IgD-negative memory B cell (primary cell): Measurements from ENCODE around the gene SYCP3. TPM values are rescaled to one million over a fixed set of nuclear protein-coding genes. Genes with fewer than 3 reads are reported as not detected.

Experiments used
- H3K27ac Mint-ChIP-seq, 3 donors: one replicate each; pipeline ENCODE4 v1.8.0; 2020 to 2022; ENCODE audit warnings: mild to moderate bottlenecking in 3 of 3, mixed read lengths in 3 of 3, moderate library complexity in 1 of 3
- H3K27me3 Mint-ChIP-seq: one replicate; pipeline ENCODE4 v1.8.0; 2021; ENCODE audit warnings: mixed read lengths
- H3K36me3 Mint-ChIP-seq: one replicate; pipeline ENCODE4 v1.8.0; 2020; ENCODE audit warnings: mild to moderate bottlenecking, mixed read lengths
- H3K4me1 Mint-ChIP-seq, 3 donors: one replicate each; pipeline ENCODE4 v1.8.0; 2020 to 2022; ENCODE audit warnings: mixed read lengths in 3 of 3, mild to moderate bottlenecking in 1 of 3
- H3K4me3 Mint-ChIP-seq, 4 donors: one replicate each; pipeline ENCODE4 v1.8.0; 2020 to 2022; ENCODE audit warnings: mild to moderate bottlenecking in 4 of 4, mixed read lengths in 4 of 4, moderate library complexity in 3 of 4
- H3K9me3 Mint-ChIP-seq, 3 donors: one replicate each; pipeline ENCODE4 v1.8.0; 2020 to 2021; ENCODE audit warnings: mixed read lengths in 3 of 3, mild to moderate bottlenecking in 1 of 3
- polyA plus RNA-seq: library from polyadenylated mRNA; unstranded; fragments of 300-500 nt; fragmentation: Illumina TruSeq; gene quantifications from one replicate; pipeline ENCODE4 v1.2.3, GENCODE V29; 2021

Gene SYCP3
- polyA plus RNA-seq: 0.33 TPM

- peak within 1 kb of the TSS in 2 of 3 donors; percentile 42 to 96 for H3K27ac Mint-ChIP-seq
- peaks cover 3% of the 10 kb centered on the region for H3K36me3 Mint-ChIP-seq
Measured at GRCh38 chr12:101738920-101739665, at the start of gene SYCP3. TSS of gene SYCP3 (minus strand) at chr12:101739462. CDS start at chr12:101737935, 1,527 bp downstream.

GRCh38 chr12:101785671-101786070 lies 46.4 kb upstream of the SYCP3 start:
- Mint-ChIP-seq H3K4me1 (peaks cover 1 to 3% (median 3%) of the 10 kb centered on the region in 3 donors), H3K27me3 (no peaks in the 10 kb centered on the region), H3K36me3 (peaks cover 6% of the 10 kb centered on the region), H3K9me3 (no peaks in the 10 kb centered on the region), H3K27ac (no peak overlapping the region), H3K4me3 (no peak overlapping the region)

More at GRCh38 chr12:101738920-101739665, at the start of gene SYCP3:
- Mint-ChIP-seq H3K4me1 (peaks cover 19 to 32% (median 28%) of the 10 kb centered on the region in 3 donors), H3K27me3 (peaks cover 1% of the 10 kb centered on the region), H3K4me3 (no peak within 1 kb of the TSS), H3K9me3 (no peaks in the 10 kb centered on the region)

GRCh38 chr12:101784376-101784775 lies 45.1 kb upstream of the SYCP3 start:
- Mint-ChIP-seq H3K4me3 (no peak overlapping the region), H3K27ac (peak overlapping the region in 1 of 3 donors; percentile 51), H3K9me3 (no peaks in the 10 kb centered on the region)

GRCh38 chr12:101783838-101784237 lies 44.6 kb upstream of the SYCP3 start:
- peaks cover 6 to 9% (median 8%) of the 10 kb centered on the region in 3 donors for H3K4me1 Mint-ChIP-seq
- peak overlapping the region in 1 of 3 donors; percentile 51 for H3K27ac Mint-ChIP-seq

More at GRCh38 chr12:101784376-101784775, 45.1 kb upstream of the SYCP3 start:
- peaks cover 6 to 8% (median 6%) of the 10 kb centered on the region in 3 donors for H3K4me1 Mint-ChIP-seq
- H3K36me3 Mint-ChIP-seq: peaks cover 6% of the 10 kb centered on the region
- no peaks in the 10 kb centered on the region for H3K27me3 Mint-ChIP-seq

GRCh38 chr12:101783150-101783549 lies 43.9 kb upstream of the SYCP3 start:
- H3K27ac Mint-ChIP-seq: no peak overlapping the region
- H3K4me3 Mint-ChIP-seq: no peak overlapping the region
- H3K36me3 Mint-ChIP-seq: peaks cover 12% of the 10 kb centered on the region

More at GRCh38 chr12:101783838-101784237, 44.6 kb upstream of the SYCP3 start:
- Mint-ChIP-seq H3K27me3 (no peaks in the 10 kb centered on the region), H3K9me3 (no peaks in the 10 kb centered on the region), H3K4me3 (no peak overlapping the region), H3K36me3 (peaks cover 8% of the 10 kb centered on the region)

GRCh38 chr12:101782273-101782731 lies 43.0 kb upstream of the SYCP3 start:
- H3K4me3 Mint-ChIP-seq: no peak overlapping the region
- peaks cover 6 to 9% (median 8%) of the 10 kb centered on the region in 3 donors for H3K4me1 Mint-ChIP-seq
- H3K27me3 Mint-ChIP-seq: no peaks in the 10 kb centered on the region
- H3K9me3 Mint-ChIP-seq: no peaks in the 10 kb centered on the region
- H3K36me3 Mint-ChIP-seq: peaks cover 13% of the 10 kb centered on the region
- no peak overlapping the region for H3K27ac Mint-ChIP-seq

More at GRCh38 chr12:101783150-101783549, 43.9 kb upstream of the SYCP3 start:
- peaks cover 6 to 9% (median 8%) of the 10 kb centered on the region in 3 donors for H3K4me1 Mint-ChIP-seq
- no peaks in the 10 kb centered on the region for H3K9me3 Mint-ChIP-seq
- H3K27me3 Mint-ChIP-seq: no peaks in the 10 kb centered on the region

- Mint-ChIP-seq H3K9me3 (no peaks in the 10 kb centered on the region), H3K27me3 (no peaks in the 10 kb centered on the region), H3K36me3 (peaks cover 17% of the 10 kb centered on the region), H3K4me1 (peaks cover 6 to 9% (median 8%) of the 10 kb centered on the region in 3 donors), H3K27ac (peak overlapping the region in 1 of 3 donors; percentile 33), H3K4me3 (no peak overlapping the region)
Measured at GRCh38 chr12:101781834-101782233, 42.6 kb upstream of the SYCP3 start.

- Mint-ChIP-seq H3K27ac (peak overlapping the region in 1 of 3 donors; percentile 17), H3K4me1 (peaks cover 6 to 9% (median 8%) of the 10 kb centered on the region in 3 donors), H3K4me3 (no peak overlapping the region), H3K9me3 (no peaks in the 10 kb centered on the region), H3K27me3 (no peaks in the 10 kb centered on the region), H3K36me3 (peaks cover 17% of the 10 kb centered on the region)
Measured at GRCh38 chr12:101780599-101780998, 41.3 kb upstream of the SYCP3 start.

DNA sequence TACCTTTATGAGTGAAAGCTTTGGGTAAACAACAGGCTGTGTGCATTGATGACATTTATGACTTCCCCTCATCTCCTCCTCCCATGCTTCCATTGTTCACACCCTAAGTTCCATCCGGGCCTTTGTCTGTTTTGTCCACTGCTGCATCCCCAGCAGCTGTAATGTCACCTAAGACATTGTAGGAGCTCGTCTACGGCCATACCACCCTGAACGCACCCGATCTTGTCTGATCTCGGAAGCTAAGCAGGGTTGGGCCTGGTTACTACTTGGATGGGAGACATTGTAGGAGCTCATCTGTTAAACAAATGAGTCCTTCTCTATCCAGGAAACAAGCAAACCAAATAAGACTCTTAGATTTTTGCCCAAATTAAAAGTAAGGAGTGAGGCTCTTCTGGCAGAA lies 40.4 kb upstream of the SYCP3 start:
- Mint-ChIP-seq H3K9me3 (no peaks in the 10 kb centered on the region), H3K27ac (no peak overlapping the region)

GRCh38 chr12:101779200-101779599 lies 39.9 kb upstream of the SYCP3 start:
- H3K4me3 Mint-ChIP-seq: no peak overlapping the region
- no peaks in the 10 kb centered on the region for H3K9me3 Mint-ChIP-seq
- H3K4me1 Mint-ChIP-seq: peaks cover 6 to 9% (median 8%) of the 10 kb centered on the region in 3 donors
- H3K27me3 Mint-ChIP-seq: no peaks in the 10 kb centered on the region
- no peak overlapping the region for H3K27ac Mint-ChIP-seq
- H3K36me3 Mint-ChIP-seq: peaks cover 13% of the 10 kb centered on the region

More for the DNA sequence above, 40.4 kb upstream of the SYCP3 start:
- no peaks in the 10 kb centered on the region for H3K27me3 Mint-ChIP-seq
- H3K4me3 Mint-ChIP-seq: no peak overlapping the region
- peaks cover 13% of the 10 kb centered on the region for H3K36me3 Mint-ChIP-seq
- H3K4me1 Mint-ChIP-seq: peaks cover 6 to 9% (median 8%) of the 10 kb centered on the region in 3 donors

DNA sequence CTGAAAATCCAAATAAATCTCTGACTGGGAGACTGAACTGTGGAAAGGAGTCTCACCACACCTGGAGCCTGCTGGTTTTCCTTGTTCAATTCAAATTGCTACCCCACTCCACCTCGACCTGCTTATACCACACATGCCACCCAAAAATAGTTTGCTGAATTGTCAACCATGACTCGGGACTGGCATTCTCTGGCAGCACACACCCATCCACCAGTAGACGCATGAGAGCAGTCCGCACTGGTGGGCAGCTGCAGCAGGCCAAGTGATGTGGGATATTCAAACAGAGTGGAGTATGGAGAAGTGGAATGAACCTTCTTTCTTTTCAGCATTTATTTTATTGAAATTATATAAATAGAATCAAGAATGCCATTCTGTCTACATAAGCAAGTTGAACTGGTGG lies 38.7 kb upstream of the SYCP3 start:
- Mint-ChIP-seq H3K9me3 (no peaks in the 10 kb centered on the region), H3K27me3 (no peaks in the 10 kb centered on the region), H3K4me1 (peaks cover 8 to 9% (median 9%) of the 10 kb centered on the region in 3 donors), H3K4me3 (no peak overlapping the region), H3K27ac (peak overlapping the region in 1 of 3 donors; percentile 34), H3K36me3 (peaks cover 13% of the 10 kb centered on the region)

DNA sequence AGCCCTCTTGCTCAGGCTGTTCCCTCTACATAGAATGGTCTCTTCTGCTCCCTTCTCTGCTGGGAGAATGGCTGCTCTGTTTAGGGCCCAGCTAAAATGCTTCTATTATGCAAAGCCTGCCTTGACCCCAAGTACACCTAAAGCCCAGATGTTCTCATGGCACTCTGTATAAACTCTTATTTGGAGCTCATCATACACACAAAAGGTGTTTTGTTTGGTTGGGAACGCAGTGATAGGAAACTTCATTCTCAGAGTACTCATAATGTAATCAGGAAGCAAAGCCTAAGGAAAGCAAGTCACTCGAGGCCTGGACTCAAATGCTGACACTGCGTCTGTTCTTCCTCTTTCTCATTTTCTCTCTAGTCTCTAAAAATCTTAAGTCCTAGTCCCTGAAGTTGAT lies 38.2 kb upstream of the SYCP3 start:
- peaks cover 8 to 9% (median 9%) of the 10 kb centered on the region in 3 donors for H3K4me1 Mint-ChIP-seq

GRCh38 chr12:101775816-101776215 lies 36.6 kb upstream of the SYCP3 start:
- H3K36me3 Mint-ChIP-seq: peaks cover 18% of the 10 kb centered on the region
- H3K4me1 Mint-ChIP-seq: peaks cover 6 to 9% (median 7%) of the 10 kb centered on the region in 3 donors
- no peaks in the 10 kb centered on the region for H3K27me3 Mint-ChIP-seq
- no peaks in the 10 kb centered on the region for H3K9me3 Mint-ChIP-seq
- no peak overlapping the region for H3K4me3 Mint-ChIP-seq
- H3K27ac Mint-ChIP-seq: no peak overlapping the region

More for the DNA sequence above, 38.2 kb upstream of the SYCP3 start:
- no peak overlapping the region for H3K4me3 Mint-ChIP-seq
- H3K27ac Mint-ChIP-seq: peak overlapping the region in 2 of 3 donors; percentile 51 to 59
- peaks cover 13% of the 10 kb centered on the region for H3K36me3 Mint-ChIP-seq
- no peaks in the 10 kb centered on the region for H3K27me3 Mint-ChIP-seq
- H3K9me3 Mint-ChIP-seq: no peaks in the 10 kb centered on the region

- Mint-ChIP-seq H3K4me3 (no peak overlapping the region), H3K9me3 (no peaks in the 10 kb centered on the region), H3K27me3 (no peaks in the 10 kb centered on the region), H3K27ac (peak overlapping the region in 1 of 3 donors; percentile 70), H3K4me1 (peaks cover 0 to 3% (median 0%) of the 10 kb centered on the region in 3 donors), H3K36me3 (peaks cover 16% of the 10 kb centered on the region)
Measured at GRCh38 chr12:101773650-101774162, 34.4 kb upstream of the SYCP3 start.

- H3K27me3 Mint-ChIP-seq: no peaks in the 10 kb centered on the region
- H3K4me3 Mint-ChIP-seq: no peak overlapping the region
- peak overlapping the region in 1 of 3 donors; percentile 60 for H3K27ac Mint-ChIP-seq
- H3K9me3 Mint-ChIP-seq: no peaks in the 10 kb centered on the region
- H3K4me1 Mint-ChIP-seq: peaks cover 0 to 3% (median 0%) of the 10 kb centered on the region in 3 donors
- H3K36me3 Mint-ChIP-seq: peaks cover 12% of the 10 kb centered on the region
Measured at GRCh38 chr12:101772012-101772775, 32.9 kb upstream of the SYCP3 start.
